Hematopoietic multipotent progenitor cell treated with erythropoietin and hydrocortisone succinate and interleukin-3 and kit ligand, for 6 days (in vitro differentiated cells): ENCODE measurements around the gene GABBR2.
"Not testable (repeated sequence)": the region's sequence is repeated elsewhere in the genome, so short reads cannot be mapped to it uniquely, and the experiment has no call there.

Experiments used
- DNase-seq: peaks from one replicate; pipeline ENCODE4 v3.0.0-alpha.2; 2015

The GABBR2 gene

GRCh38 chr9:98311541-98311940 is 397.2 kb downstream of the GABBR2 start:
- no peak for DNase-seq

DNA sequence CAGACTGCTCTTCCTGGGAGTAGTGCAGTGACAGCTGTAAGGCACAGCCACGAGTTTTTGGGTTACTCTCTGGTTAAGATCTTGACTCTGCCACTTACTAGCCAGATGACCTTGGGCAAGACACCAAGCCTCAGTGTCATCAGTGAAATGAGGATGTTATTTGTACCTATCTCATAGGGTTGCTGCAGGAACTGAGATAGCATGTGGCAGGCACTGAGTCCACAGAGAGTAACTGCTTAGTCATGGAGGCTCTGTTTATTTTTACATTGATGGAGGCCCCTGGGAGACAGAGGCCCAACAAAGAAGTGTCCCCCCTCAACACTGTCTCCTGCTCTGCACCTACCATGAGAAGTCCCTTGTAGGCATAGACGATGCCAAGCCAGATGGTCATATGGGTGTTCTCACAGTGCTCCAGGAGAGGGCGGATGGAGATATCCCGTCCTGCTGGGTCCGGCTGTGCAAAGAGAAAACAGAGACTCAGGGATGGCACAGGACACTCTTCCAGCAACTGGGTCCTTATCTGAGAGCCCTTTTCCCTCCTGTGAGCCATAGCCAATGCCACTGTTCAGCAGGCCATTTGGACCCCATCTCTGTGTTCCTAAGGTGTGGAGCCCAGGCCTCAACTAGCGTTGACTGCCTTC is 397.9 kb downstream of the GABBR2 start:
- DNase-seq: peak; percentile 50

DNA sequence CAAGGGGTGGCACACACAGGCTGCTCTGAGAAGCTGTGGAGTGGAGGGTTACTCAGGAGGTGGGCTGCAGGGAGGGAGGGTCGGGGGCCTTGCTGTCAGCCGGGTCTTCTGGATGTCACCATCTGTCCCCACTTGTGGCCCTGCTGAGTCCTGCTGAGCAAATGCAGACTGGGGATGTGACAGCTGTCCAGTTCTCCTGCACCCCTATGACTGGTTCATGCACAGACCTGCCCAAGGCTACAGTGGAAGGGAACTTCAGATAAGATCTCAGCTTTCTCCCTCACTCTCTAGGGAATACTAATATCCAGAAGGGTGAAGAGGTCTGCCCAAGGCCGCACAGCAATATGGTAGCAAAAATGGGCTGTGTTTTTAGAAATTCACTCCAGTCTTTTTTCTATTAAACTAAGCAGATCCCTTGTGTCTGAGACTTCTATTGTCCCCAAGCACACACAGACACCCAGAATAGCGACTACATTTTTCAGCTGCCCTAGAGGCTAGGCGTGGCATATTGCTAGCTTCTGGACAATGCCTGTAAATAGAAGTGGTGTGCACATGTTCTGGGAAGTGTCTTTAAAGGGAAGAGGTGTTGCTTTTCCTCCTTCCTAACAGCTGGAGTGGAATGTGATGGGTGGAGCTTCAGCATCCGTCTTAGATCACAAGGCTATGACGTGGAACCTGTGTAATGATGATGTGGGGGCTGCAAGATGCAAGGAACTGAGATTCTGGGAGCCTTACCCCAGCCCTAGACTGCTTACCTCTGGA is 402.2 kb downstream of the GABBR2 start:
- DNase-seq: no peak

DNA sequence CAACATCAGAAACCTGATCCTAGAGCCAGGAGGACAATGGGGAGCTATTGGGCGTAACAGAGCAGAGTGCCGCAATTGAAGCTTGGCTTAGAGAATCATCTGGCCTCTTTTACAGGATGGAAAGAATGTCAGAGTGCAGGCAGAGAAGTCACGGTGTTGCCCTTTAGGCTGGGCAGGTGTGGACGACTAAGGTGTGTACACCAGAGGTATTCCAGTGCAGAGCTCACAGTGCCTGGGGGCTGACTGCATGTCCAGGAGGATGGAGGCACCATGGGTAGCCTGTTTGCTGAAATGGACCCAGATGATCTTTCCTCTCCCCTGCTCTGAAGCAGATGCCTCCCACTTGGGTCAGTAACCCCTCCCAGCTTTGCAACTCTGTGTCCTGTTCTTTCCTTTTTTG is 404.4 kb downstream of the GABBR2 start:
- no peak for DNase-seq

DNA sequence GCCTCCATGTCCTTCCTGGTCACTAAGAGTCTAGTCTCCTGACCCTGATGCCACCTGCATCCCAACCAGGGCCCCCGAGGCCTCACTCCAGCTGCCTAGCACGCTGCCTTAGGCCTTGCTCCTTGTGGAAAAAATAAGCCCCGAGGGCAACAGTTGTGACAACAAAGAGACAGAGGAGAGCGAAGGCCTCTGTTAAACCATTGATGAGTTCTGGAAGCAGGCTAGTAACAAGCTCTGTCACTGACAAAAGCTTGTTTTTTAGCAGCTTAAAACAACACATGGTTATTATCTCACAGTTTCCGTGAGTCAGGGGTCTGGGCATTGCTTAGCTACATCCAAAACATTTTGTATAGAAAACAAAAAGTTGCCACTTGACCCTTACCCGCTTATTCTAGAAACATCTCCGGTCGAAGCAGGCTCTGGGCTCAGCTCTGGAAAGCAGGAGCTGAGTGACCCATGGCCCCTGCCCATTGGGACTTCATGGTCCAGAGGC is 405.1 kb downstream of the GABBR2 start:
- no peak for DNase-seq

DNA sequence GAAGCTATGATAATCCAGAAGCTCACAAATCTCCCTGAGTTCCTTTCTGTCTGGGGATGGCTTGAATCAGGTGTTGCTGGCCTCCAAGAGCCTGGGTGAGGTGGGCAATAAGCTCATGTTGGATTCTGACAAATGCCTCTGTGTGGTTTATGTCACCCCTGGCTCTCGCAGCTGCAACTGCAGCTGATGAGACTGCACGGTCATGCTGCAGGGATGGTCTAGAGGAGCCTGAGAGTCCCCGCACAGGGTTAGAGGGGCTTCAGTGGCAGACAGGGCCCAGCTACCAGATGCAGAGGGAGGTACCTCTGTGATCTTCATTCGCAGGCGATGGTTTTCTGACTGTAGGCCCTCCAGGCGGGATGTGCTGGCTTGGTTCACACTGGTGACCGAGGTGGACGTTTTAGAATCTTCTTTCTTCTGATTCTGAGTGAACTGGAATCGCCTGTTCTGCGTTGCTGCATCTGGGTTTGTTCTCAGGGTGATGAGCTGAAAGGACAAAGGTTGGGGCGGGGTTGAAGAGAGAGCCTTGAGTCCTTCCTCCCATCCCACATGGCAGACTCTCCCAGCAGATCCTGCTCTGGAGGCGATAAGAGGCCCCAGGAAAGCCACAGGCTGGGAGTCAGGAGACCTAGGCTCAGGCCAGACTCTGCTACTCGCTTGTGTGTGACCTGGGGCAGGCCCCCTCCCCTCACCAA is 405.6 kb downstream of the GABBR2 start:
- no peak for DNase-seq

GRCh38 chr9:98302150-98302549 is 406.6 kb downstream of the GABBR2 start:
- DNase-seq: no peak

DNA sequence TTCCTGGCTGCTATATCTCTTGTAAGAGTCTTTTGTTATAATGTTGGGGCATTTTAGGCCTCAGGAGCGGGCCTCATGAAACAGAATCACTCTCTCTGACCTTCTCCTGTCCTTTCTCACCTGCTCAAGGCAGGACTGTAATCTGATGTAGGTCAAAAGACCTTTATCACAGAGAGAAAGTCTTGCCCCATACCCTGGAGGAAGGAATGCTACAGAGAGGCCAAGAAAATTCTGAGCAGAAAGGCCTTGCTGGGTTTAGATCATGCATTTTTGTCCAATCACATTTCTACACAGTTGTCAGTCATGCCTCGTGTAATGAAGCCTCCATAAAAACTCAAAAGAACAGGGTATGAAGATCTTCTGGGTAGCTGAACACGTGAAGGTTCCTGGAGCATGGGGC is 408.1 kb downstream of the GABBR2 start:
- no peak for DNase-seq

- no peak for DNase-seq
These were observed 410.3 kb downstream of the GABBR2 start for GRCh38 chr9:98298476-98298875.

- no peak for DNase-seq
These were observed 412.9 kb downstream of the GABBR2 start for GRCh38 chr9:98295824-98296223.

GRCh38 chr9:98291820-98292219 is 416.9 kb downstream of the GABBR2 start:
- no peak for DNase-seq

DNA sequence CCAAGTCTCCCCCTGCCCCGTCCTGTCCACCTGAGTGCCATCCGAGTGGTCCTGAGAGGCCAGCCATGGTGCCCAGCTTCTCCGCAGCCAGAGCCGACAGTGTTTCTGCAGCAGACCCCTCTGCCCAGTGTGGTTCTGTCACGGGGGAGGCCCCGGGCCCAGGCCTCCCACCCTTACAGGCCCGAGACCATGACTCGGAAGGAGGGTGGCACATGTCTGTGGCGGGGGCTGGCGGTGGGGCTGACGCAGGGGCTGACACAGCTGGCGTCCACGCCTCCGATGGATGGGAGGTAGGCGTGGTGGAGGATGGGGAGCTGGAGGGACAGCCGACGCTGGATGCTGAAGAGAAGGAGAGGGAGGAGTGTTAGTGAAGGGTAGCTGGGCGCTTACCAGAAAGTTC is 418.3 kb downstream of the GABBR2 start:
- no peak for DNase-seq

DNA sequence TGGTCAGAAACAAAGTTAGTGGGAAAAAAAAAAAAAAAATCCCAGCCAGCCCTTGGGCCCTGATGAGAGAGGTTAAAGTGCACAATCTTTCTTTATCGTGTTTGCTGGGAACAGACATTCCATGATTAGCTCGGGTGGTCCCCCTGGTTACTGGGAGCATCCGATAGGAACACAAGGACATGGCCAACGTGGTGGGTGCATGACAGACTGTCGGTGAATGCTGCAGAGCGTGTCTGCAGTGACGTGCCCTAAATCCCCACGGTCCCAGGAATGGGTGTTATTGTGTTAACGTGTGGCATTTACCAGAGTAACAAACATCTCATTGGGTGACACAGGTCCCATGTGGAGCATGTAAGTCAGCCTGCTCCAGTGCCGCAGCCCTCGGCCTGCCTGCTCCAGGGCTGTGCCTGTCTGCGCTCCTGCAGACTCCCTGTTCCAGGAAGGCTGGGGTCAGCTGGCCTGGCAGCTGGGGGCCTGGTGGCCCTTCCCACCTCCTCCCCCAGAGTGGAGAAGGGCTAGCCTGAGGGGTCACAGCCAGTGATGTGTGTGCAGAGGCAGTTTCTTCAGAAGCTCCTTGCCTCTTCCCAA is 419.0 kb downstream of the GABBR2 start:
- no peak for DNase-seq

DNA sequence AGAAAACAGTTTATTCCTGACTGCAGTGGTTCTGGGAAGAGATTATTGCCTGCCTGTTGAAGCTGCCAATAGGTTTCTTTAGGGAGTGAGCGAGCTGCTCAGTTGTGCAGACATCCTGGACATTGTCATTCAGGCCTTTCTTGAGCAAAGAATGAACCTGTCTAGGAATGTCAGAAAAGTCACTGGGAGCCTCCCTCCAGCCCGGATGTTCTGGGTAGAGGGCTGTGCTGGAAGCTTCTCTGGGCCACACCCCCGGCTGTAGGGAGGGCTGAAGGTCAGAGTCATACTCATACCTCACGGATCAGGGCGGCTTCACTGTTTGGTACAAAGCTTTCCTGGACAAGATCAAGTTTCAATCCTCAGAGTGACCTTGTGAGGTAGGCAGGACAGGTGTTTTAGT is 419.9 kb downstream of the GABBR2 start:
- DNase-seq: no peak

- no peak for DNase-seq
These were observed 421.4 kb downstream of the GABBR2 start for GRCh38 chr9:98287384-98287783.

DNA sequence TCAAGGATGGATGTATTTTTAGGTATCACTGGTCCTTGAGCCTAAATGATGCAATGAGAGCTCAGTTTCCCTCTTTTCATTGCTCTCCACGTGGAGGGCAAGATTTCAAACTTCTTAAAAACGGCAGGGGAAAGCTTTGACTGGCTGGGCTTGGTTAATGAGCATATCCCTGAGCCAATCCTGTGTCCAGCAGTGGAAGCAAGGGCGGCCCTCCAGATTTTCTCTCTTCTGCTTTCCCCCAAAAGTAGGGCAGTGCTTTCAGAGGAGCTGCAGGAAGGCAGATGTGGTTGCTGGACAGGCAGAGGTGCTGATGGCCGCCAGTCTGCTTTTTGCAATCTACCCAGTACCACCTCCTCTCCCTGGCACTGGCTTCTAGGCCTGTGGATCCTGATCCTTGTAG is 423.3 kb downstream of the GABBR2 start:
- DNase-seq: no peak

- DNase-seq: no peak
These were observed 424.0 kb downstream of the GABBR2 start for GRCh38 chr9:98284754-98285153.

- DNase-seq: not testable (repeated sequence)
These were observed 425.6 kb downstream of the GABBR2 start for GRCh38 chr9:98283143-98283542.

- no peak for DNase-seq
These were observed 427.5 kb downstream of the GABBR2 start for GRCh38 chr9:98281281-98281680.

GRCh38 chr9:98280574-98280973 is 428.2 kb downstream of the GABBR2 start:
- DNase-seq: no peak

GRCh38 chr9:98280162-98280561 is 428.6 kb downstream of the GABBR2 start:
- DNase-seq: no peak

DNA sequence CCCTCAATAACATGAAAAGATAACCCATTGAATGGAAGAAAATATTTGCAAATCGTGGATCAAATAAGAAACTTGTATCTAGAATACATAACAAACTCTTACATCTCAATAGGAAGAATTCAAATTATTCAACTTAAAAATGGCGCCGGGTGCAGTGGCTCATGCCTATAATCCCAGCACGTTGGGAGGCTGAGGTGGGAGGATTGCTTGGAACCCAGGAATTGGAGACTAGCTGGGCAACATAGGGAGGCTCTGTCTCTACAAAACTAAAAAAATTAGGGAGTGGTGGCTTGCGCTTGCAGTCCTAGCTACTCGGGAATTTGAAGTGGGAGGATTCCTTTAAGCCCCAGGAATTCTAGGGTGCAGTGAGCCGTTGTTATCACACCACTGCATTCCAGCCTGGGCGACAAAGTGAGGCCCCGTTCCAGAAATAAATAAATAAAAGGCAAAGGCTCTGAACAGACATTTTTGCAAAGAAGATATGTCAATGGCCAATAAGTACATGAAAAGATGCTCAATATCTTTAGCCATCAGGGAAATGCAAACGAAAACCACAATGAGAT is 431.7 kb downstream of the GABBR2 start:
- DNase-seq: no peak

DNA sequence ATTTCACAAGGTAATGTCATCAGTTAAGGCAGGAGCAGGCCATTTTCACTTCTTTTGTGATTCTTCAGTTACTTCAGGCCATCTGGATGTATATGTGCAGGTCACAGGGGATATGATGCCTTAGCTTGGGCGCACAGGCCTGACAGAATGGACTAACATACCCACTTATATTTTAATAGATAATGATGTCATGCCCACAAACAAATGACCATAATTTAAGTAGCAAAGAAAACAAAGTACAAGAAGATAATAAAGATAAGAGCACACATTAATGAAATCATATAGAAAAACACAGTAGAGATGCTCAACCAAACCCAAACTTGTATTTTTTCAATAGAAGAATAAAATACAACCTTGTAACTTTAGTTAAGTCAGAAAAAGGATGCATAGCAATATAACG is 433.6 kb downstream of the GABBR2 start:
- DNase-seq: no peak
